GM12872 (cell line): Measurements from ENCODE around the gene G3BP2.

Experiments
- CTCF ChIP-seq: IDR thresholded peaks from 3 replicates; pipeline ENCODE4 v1.5.1; 2011; ENCODE audit warnings: low read depth, mild to moderate bottlenecking, low read length, moderate library complexity; ENCODE audit not compliant: insufficient read depth

G3BP2 gene

GRCh38 chr4:75673027-75673958 lies at the start of gene G3BP2:
TSS of gene G3BP2 (minus strand) at chr4:75673411. CDS start at chr4:75662025, 11,386 bp downstream.
- no peak for TF ChIP-seq CTCF

- no peak for TF ChIP-seq CTCF
Measured at GRCh38 chr4:75722417-75722816, 49.2 kb upstream of the G3BP2 start.

- no peak for TF ChIP-seq CTCF
Measured at GRCh38 chr4:75718529-75718928, 45.3 kb upstream of the G3BP2 start.

- TF ChIP-seq CTCF = no peak
Measured at GRCh38 chr4:75717408-75717807, 44.2 kb upstream of the G3BP2 start.

GRCh38 chr4:75715105-75715799 lies 42.0 kb upstream of the G3BP2 start:
- no peak for TF ChIP-seq CTCF

GRCh38 chr4:75714704-75715103 lies 41.5 kb upstream of the G3BP2 start:
- TF ChIP-seq CTCF = no peak

- no peak for TF ChIP-seq CTCF
Measured at GRCh38 chr4:75714011-75714410, 40.8 kb upstream of the G3BP2 start.
